ENCODE measurements around the gene LILRA1.
"Not testable (repeated sequence)": the region's sequence is repeated elsewhere in the genome, so short reads cannot be mapped to it uniquely, and the experiment has no call there.

LILRA1 gene

GRCh38 chr19:54577334-54577733, 16.1 kb upstream of the LILRA1 start:
- DNase-seq (ENCODE audit: low spot score), result no peak

DNA sequence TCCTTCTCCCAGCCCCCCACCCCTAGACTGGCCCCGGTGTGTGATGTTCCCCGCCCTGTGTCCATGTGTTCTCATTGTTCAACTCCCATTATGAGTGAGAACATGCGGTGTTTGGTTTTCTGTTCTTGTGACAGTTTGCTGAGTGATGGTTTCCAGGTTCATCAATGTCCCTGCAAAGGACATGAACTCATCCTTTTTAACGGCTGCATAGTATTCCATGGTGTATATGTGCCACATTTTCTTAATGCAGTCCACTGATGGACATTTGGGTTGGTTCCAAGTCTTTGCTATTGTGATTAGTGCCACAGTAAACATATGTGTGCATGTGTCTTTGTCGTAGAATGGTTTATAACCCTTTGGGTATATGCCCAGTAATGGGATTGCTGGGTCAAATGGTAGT, 15.2 kb upstream of the LILRA1 start:
- DNase-seq (ENCODE audit: low spot score), result not testable (repeated sequence)

GRCh38 chr19:54586397-54586796, 7.0 kb upstream of the LILRA1 start:
- DNase-seq (ENCODE audit: low spot score), result no peak

DNA sequence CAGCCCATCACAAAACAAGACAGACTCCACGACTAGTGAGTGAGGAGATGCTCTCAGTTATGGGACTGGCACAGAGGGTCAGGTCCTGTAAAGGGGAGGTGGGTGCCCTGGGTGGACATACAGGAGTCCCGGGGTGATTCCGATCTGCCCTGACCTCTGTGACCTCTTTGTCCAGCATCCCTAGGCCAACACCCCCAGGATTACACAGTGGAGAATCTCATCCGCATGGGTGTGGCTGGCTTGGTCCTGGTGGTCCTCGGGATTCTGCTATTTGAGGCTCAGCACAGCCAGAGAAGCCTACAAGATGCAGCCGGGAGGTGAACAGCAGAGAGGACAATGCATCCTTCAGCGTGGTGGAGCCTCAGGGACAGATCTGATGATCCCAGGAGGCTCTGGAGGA, 6.4 kb upstream of the LILRA1 start:
- no peak for DNase-seq (ENCODE audit: low spot score)

GRCh38 chr19:54593931-54594626, 647 bp downstream of the LILRA1 start:
- not testable (repeated sequence) for DNase-seq (ENCODE audit: low spot score)

DNA sequence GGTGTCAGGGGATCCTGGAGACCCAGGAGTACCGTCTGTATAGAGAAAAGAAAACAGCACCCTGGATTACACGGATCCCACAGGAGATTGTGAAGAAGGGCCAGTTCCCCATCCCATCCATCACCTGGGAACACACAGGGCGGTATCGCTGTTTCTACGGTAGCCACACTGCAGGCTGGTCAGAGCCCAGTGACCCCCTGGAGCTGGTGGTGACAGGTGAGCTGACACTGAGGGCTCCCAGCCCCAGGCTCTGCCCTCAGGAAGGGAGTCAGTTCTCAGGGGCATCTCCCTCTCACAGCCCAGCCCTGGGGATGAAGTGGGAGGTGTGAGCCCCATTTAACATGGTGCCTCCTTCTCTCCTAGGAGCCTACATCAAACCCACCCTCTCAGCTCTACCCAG, 1.3 kb downstream of the LILRA1 start:
- DNase-seq (ENCODE audit: low spot score), result no peak

GRCh38 chr19:54595680-54596436, 2.4 kb downstream of the LILRA1 start:
- DNase-seq (ENCODE audit: low spot score), result not testable (repeated sequence)

- no peak for DNase-seq (ENCODE audit: low spot score)
These were observed 6.8 kb downstream of the LILRA1 start for GRCh38 chr19:54600212-54600611.

GRCh38 chr19:54606230-54606629, 12.8 kb downstream of the LILRA1 start:
- no peak for DNase-seq (ENCODE audit: low spot score)

DNA sequence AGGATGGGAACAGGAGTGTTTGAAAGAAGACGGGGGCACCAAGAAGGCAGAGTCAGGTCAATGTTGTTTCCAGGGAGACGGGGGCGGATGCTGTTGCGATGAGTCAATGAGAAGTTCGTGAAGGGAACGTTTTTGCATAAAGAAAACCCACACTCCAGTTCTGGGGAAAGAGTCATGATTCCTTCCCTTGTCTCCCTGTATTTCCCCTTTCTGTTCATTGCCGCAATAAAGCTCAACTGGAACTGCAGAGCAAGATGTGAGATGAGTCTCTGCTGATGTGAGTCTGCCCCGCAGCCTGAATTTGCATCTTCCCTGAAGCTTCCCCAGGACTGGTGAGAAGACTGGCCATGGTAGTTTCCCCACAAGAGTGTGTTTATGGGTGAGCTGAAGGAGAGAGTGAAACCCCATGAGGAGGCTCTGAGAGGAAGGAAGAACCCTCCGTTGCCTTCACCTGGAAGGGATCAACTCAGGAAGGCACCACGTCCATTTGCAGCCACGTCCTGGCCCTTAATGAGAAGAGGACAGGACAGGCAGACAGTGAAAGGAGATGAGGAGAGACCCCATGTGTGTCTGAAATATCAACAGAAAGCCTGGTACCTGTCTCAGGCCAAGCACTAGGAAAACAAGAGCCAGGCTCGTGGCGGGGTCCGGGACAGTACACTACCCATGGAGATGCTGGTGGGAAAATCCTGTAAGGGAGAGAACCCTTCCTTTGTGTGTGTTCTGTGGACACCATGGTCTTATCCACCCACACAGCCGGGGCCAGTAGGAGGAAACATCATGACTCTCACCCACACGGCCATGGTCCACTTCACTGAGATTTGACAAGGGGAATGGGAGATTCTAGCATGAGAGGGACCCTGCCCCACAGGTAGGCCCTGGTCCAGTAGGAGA, 13.7 kb downstream of the LILRA1 start:
- DNase-seq (ENCODE audit: low spot score), result no peak

DNA sequence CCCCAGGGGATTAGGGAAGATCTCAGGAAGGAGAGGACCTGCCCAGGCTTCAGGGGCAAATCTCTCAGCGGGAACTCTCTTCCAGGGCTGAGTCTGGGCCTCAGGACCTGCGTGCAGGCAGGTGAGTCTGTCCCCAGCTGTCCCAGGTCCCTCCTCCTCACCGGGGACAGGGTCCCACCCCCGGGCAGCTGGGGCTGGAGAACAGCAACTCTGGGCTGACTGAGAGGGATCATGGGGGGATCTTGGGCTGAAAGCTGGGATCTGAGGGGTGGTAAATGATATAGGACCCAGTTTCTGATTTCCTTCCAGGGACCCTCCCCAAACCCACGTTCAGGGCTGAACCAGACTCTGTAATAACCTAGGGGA, 14.3 kb downstream of the LILRA1 start:
- no peak for DNase-seq (ENCODE audit: low spot score)

GRCh38 chr19:54608205-54608604, 14.8 kb downstream of the LILRA1 start:
- no peak for DNase-seq (ENCODE audit: low spot score)

DNA sequence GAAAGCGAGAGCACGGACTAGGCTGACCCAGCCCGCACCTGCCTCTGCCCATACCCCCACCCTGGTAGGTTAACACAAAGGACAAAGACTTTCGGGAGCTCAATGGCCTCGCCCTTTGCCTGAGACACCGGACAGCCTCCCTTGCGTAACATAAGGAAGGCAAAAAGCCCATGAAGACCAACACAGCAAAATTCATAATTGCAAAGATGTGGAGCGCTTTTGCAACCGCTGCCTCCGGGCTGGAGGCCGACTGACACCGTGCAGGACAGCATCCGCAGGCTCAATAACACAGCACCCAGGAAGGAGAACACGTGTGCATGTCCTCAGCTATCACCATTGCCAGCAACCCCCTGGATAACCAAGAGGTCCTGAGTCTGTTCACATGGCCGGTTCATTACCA, 15.4 kb downstream of the LILRA1 start:
- DNase-seq (ENCODE audit: low spot score), result no peak

GRCh38 chr19:54609356-54609791, 15.9 kb downstream of the LILRA1 start:
- DNase-seq (ENCODE audit: low spot score), result no peak

DNA sequence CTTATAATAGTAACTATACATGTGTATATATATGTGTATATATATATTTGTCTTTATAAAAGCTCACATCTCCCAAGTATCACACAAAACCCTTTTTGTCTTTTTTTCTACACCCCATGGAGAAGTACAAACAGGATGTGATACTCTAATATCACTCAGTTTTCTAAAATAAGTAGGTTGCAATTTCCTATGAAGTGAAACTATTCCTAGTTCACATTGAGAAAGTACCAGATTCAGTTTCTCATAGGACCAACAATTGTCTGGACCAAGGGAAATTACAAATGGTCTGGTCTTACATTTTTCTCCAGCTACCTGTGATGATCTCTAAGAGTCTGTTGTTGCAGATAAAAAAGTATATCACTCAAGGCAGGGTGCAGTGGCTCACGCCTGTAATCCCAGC, 19.0 kb downstream of the LILRA1 start:
- no peak for DNase-seq (ENCODE audit: low spot score)

GRCh38 chr19:54614726-54615125, 21.3 kb downstream of the LILRA1 start:
- DNase-seq (ENCODE audit: low spot score), result no peak

- no peak for DNase-seq (ENCODE audit: low spot score)
These were observed 22.6 kb downstream of the LILRA1 start for GRCh38 chr19:54616057-54616456.

GRCh38 chr19:54616821-54617560, 23.6 kb downstream of the LILRA1 start:
- DNase-seq (ENCODE audit: low spot score), result no peak

GRCh38 chr19:54620464-54620863, 27.0 kb downstream of the LILRA1 start:
- no peak for DNase-seq (ENCODE audit: low spot score)

DNA sequence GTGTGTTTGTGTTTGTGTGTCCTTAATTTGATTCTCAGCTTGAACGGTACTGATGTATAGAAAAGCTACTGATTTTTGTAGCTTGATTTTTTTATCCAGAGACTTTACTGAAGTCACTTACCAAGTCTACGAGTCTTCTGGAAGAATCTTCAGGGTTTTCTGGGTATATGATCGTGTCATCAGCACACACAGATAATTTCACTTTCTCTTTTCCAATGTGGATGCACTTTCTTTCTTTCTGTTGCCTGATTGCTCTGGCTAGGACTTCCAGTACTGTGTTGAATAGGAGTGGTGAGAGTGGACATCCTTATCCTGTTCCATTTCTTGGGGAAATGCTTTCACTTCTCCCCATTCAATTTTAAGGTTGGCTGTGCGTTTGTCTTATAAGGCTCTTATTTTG, 29.0 kb downstream of the LILRA1 start:
- no peak for DNase-seq (ENCODE audit: low spot score)

GRCh38 chr19:54624234-54624633, 30.8 kb downstream of the LILRA1 start:
- not testable (repeated sequence) for DNase-seq (ENCODE audit: low spot score)
